RWPE2 (cell line): Measurements from ENCODE around the gene GSTP1.
"Not testable (repeated sequence)": the region's sequence is repeated elsewhere in the genome, so short reads cannot be mapped to it uniquely, and the experiment has no call there.

Experiments used
- ATAC-seq: fragments of 200-7000 bp; cut with Tn5 transposase; 3 replicates; pipeline ENCODE4 v1.9.1; 2021; ENCODE audit warnings: low read depth
- DNase-seq: peaks from one replicate; pipeline ENCODE4 v3.0.0-alpha.2; 2020; ENCODE audit warnings: low spot score
- H3K27ac ChIP-seq: fragments of 450-650 bp; 2 replicates; pipeline ENCODE4 v1.5.1; 2017; ENCODE audit warnings: mild to moderate bottlenecking; ENCODE audit not compliant: poor library complexity, severe bottlenecking
- H3K27me3 ChIP-seq: fragments of 250-450 bp; sonication (Bioruptor Pico); 2 replicates; pipeline ENCODE4 v1.5.1; 2021; ENCODE audit warnings: mild to moderate bottlenecking, moderate library complexity; ENCODE audit not compliant: insufficient read depth, poor library complexity, severe bottlenecking
- H3K36me3 ChIP-seq: fragments of 250-450 bp; sonication (Bioruptor Pico); 2 replicates; pipeline ENCODE4 v1.5.1; 2020; ENCODE audit warnings: low read depth, mild to moderate bottlenecking, moderate library complexity
- H3K4me1 ChIP-seq: fragments of 250-450 bp; sonication (Bioruptor Pico); 2 replicates; pipeline ENCODE4 v1.5.1; 2021; ENCODE audit warnings: mild to moderate bottlenecking, moderate library complexity; ENCODE audit not compliant: insufficient read depth, poor library complexity, severe bottlenecking
- H3K4me3 ChIP-seq: fragments of 250-450 bp; sonication (Bioruptor Pico); 2 replicates; pipeline ENCODE4 v1.5.1; 2021; ENCODE audit warnings: mild to moderate bottlenecking, moderate library complexity; ENCODE audit not compliant: severe bottlenecking
- H3K9me3 ChIP-seq: fragments of 250-450 bp; sonication (Bioruptor Pico); 2 replicates; pipeline ENCODE4 v1.5.1; 2021; ENCODE audit warnings: mild to moderate bottlenecking, moderate library complexity; ENCODE audit not compliant: severe bottlenecking
- CTCF ChIP-seq: fragments of 450-650 bp; IDR thresholded peaks from one replicate; pipeline ENCODE4 v1.5.1; 2017; ENCODE audit warnings: mild to moderate bottlenecking, moderate library complexity; ENCODE audit not compliant: poor library complexity, severe bottlenecking

Gene GSTP1

GRCh38 chr11:67543585-67543984, 40.0 kb upstream of the GSTP1 start:
- ATAC-seq (no peak), DNase-seq (no peak)
- TF ChIP-seq CTCF: no peak
- H3K4me3 ChIP-seq: no peak overlapping the region
- H3K36me3 ChIP-seq: no peaks in the 10 kb centered on the region
- H3K4me1 ChIP-seq: no peaks in the 10 kb centered on the region
- no peaks in the 10 kb centered on the region for H3K27me3 ChIP-seq
- H3K27ac ChIP-seq: no peak overlapping the region
- H3K9me3 ChIP-seq: no peaks in the 10 kb centered on the region

DNA sequence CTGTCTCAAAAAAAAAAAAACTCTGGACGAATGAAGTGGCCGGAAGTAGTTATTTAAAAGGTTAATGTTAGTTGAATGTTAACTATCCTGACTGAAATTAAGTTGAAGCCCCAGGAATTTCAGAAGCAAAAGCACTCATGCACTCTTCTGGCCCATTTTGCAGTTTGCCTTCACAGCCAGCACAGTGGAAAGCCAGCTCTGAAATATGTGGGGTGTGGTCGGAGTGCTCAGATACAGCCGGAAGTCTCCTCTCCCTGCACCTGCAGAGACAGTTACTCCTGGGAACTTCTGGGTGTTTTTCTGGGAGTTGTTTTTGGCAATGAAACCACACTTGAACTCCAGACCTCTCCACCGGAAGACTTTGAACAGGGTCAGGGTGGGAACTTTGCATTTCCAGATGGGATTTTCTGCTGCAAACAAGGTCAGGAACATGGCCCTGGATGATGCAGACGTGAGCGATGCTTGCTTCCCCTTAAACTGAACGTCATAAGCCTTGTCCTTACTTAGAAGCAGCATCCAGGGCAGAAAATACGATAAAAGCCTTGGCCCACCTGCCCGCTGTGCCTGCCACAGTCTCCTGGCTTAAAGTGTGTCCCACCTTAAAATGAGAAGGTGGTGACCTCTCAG, 38.9 kb upstream of the GSTP1 start:
- Histone ChIP-seq H3K4me3 (no peak overlapping the region), H3K9me3 (no peaks in the 10 kb centered on the region), H3K4me1 (no peaks in the 10 kb centered on the region), H3K27ac (no peak overlapping the region), H3K27me3 (no peaks in the 10 kb centered on the region), H3K36me3 (no peaks in the 10 kb centered on the region)
- ATAC-seq (peak; percentile 60; the same call in 2 of the 3 replicates), DNase-seq (no peak)
- TF ChIP-seq CTCF: no peak

DNA sequence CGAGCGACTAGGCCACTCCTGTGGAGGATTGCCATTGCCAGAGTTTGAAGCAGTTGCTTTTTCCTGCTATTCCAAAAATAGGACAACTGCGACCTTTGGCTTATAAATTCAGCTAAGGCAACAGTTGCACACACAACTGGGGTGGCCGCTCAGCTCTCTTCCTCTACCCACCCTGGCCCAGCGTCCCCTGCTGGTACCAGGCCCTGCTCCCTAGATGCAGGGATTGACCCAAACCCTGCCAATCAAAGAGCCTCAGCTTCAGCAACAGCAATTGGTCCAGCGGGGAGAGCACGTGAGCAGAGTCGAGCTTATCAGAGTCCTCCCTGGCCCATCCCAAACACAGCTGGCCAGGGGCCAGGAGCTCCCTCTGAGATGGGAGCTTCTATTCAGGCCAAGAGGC, 38.3 kb upstream of the GSTP1 start:
- Histone ChIP-seq H3K9me3 (no peaks in the 10 kb centered on the region), H3K27ac (no peak overlapping the region), H3K27me3 (no peaks in the 10 kb centered on the region), H3K36me3 (no peaks in the 10 kb centered on the region), H3K4me1 (no peaks in the 10 kb centered on the region), H3K4me3 (no peak overlapping the region)
- DNase-seq: no peak
- ATAC-seq: no peak
- TF ChIP-seq CTCF: no peak

DNA sequence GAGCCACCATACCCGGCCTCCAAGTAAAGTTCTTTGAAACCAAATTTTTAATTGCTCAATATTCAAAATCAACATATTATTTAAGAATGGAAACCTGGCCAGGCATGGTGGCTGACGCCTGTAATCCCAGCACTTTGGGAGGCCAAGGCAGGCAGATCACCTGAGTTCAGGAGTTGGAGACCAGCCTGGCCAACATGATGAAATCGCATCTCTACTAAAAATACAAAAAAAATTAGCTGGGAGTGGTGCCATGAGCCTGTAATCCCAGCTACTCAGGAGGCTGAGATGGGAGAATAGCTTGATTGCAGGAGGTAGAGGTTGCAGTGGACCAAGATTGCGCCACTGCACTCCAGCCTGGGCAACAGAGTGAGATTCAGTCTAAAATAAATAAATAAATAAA, 35.5 kb upstream of the GSTP1 start:
- H3K27me3 ChIP-seq, H3K9me3 ChIP-seq, H3K27ac ChIP-seq, DNase-seq, H3K36me3 ChIP-seq, ATAC-seq, H3K4me1 ChIP-seq, H3K4me3 ChIP-seq: not testable (repeated sequence)

GRCh38 chr11:67548555-67549110, 35.0 kb upstream of the GSTP1 start:
- Histone ChIP-seq H3K4me1 (no peaks in the 10 kb centered on the region), H3K27ac (no peak overlapping the region), H3K9me3 (no peaks in the 10 kb centered on the region), H3K27me3 (no peaks in the 10 kb centered on the region), H3K4me3 (no peak overlapping the region), H3K36me3 (no peaks in the 10 kb centered on the region)
- ATAC-seq (no peak), DNase-seq (no peak)
- no peak for TF ChIP-seq CTCF
